ENCODE data around the gene CNFN. TPM values are rescaled to one million over a fixed set of nuclear protein-coding genes. Genes with fewer than 3 reads are reported as not detected.

The CNFN gene
- total RNA-seq, 4 donors from 2014 or later, result 5.0 TPM; not detected in 3

- no peaks in the 10 kb centered on the region for H3K9me3 ChIP-seq
- no peak for DNase-seq (ENCODE audit: low spot score in 2 of 2)
- no peak overlapping the region for H3K27ac ChIP-seq
- TF ChIP-seq CTCF (IDR thresholded peaks at IDR 0.05), result no peak
- H3K4me1 ChIP-seq, result peaks cover 0 to 10% (median 0%) of the 10 kb centered on the region in 4 donors
- no peaks in the 10 kb centered on the region for H3K27me3 ChIP-seq
- H3K4me3 ChIP-seq, result no peak overlapping the region
- peaks cover 0 to 40% (median 0%) of the 10 kb centered on the region in 3 donors for H3K36me3 ChIP-seq
- WGBS, 2 donors, result 96% methylated on average over 10 of the region's 10 CpGs
These were observed 17.7 kb upstream of the CNFN start for GRCh38 chr19:42407816-42408175.

DNA sequence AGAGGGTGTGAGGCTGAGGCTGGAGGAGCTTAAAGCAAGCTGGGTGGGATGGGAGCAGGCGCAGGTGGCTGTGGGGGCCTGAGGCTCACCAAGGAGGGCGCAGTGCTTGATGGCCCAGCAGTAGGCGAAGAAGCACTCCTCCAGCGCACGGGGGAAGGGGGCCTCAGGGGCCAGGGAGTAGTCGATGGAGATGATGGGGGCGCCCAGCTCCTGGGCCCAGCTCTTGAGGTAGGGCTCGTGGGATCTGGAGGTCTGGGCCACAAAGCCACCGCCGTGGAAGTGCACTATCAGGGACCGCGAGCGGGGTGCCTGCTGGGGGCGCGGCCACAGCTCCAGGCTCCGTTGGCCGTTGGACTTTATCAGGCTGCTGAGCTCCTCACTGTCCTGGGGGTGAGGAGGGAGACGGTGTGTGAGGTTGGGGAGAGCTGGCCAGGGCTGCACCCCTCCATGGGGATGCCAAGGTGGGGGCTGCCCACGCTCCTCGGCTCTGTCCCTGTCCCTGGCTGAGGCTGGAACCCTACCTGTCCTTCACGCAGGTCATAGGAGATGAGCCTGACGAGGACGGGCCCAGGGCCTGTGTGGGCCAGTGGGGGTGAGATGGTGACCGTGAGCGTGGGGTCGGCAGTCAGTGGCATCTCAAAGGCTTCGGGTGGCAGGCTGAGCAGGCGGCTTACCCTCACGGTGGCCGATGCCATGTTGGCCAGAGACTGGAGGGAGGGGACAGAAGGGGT, 17.2 kb upstream of the CNFN start:
- TF ChIP-seq CTCF (IDR thresholded peaks at IDR 0.05) (no peak), POLR2A (IDR thresholded peaks at IDR 0.05) (no peak)
- Histone ChIP-seq H3K27ac (no peak overlapping the region), H3K36me3 (peaks cover 0 to 40% (median 0%) of the 10 kb centered on the region in 3 donors), H3K4me1 (peaks cover 0 to 11% (median 0%) of the 10 kb centered on the region in 4 donors), H3K27me3 (no peaks in the 10 kb centered on the region), H3K9me3 (no peaks in the 10 kb centered on the region), H3K4me3 (no peak overlapping the region)
- WGBS, 2 donors, result 89 to 96% methylated on average over 14 to 27 of the region's 30 CpGs
- DNase-seq (ENCODE audit: low spot score in 2 of 2), result no peak

DNA sequence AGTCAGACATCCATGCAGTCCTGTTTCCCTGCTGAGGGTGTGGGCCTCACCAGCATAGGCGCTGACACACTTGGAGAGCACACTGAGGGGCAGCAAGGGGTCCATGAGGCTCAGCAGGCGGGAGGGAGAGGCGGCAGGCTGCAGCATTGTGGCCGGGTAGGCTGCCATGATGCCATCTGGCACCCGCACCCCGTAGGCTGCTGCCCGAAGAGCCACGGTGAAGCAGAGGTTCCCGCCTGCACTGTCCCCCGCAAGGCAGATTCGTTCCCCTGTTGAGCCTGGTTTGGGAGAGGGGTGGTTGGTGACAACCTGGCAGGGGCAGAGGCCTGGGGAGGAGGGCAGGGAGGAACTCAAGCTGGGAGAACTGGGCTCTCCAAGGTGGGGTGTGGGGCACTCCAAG, 16.0 kb upstream of the CNFN start:
- Histone ChIP-seq H3K4me1 (peaks cover 0 to 22% (median 2%) of the 10 kb centered on the region in 4 donors), H3K9me3 (no peaks in the 10 kb centered on the region), H3K27me3 (no peaks in the 10 kb centered on the region), H3K27ac (no peak overlapping the region), H3K36me3 (peaks cover 0 to 40% (median 0%) of the 10 kb centered on the region in 3 donors), H3K4me3 (no peak overlapping the region)
- WGBS, 2 donors, result 95 to 100% methylated on average over 6 to 11 of the region's 11 CpGs
- TF ChIP-seq EP300 (IDR thresholded peaks at IDR 0.05), result no peak
- TF ChIP-seq POLR2A (IDR thresholded peaks at IDR 0.05), result no peak
- no peak for TF ChIP-seq CTCF (IDR thresholded peaks at IDR 0.05)
- DNase-seq (ENCODE audit: low spot score in 2 of 2), result no peak

- no peak for DNase-seq (ENCODE audit: low spot score in 2 of 2)
- no peaks in the 10 kb centered on the region for H3K27me3 ChIP-seq
These were observed 13.5 kb upstream of the CNFN start for GRCh38 chr19:42403586-42403985.

More at GRCh38 chr19:42403586-42403985, 13.5 kb upstream of the CNFN start:
- Histone ChIP-seq H3K4me3 (no peak overlapping the region), H3K9me3 (no peaks in the 10 kb centered on the region), H3K36me3 (peaks cover 0 to 32% (median 0%) of the 10 kb centered on the region in 3 donors), H3K4me1 (peaks cover 0 to 21% (median 4%) of the 10 kb centered on the region in 4 donors), H3K27ac (no peak overlapping the region)
- 89 to 94% methylated on average over 10 of the region's 10 CpGs for WGBS, 2 donors
- TF ChIP-seq CTCF (IDR thresholded peaks at IDR 0.05) (no peak), POLR2A (IDR thresholded peaks at IDR 0.05) (no peak), EP300 (IDR thresholded peaks at IDR 0.05) (no peak)
